HCT116 (cell line): ENCODE results near the gene SFXN2. TPM values are rescaled to one million over a fixed set of nuclear protein-coding genes. Genes with fewer than 3 reads are reported as not detected.

Experiments
- ATAC-seq: fragments of 200-7000 bp; cut with Tn5 transposase; 2 replicates; pipeline ENCODE4 v1.9.1; 2020; ENCODE audit warnings: mild to moderate bottlenecking, moderate library complexity
- BruUV-seq: library from RNA; stranded (reverse); fragments of 400-500 nt; replicated peaks from 2 replicates; lab custom pipeline; 2021; lab: Mats Ljungman, UMichigan
- CTCF ChIA-PET: fragments of 300-600 bp; sonication (Branson Sonifier 250); formaldehyde crosslinking; loops from one replicate; lab custom pipeline; 2021; ENCODE audit warnings: antibody characterized with exemption; lab: Charles Lee
- POLR2A ChIA-PET: fragments of 300-600, 350-600 bp; sonication (Branson Sonifier 250); formaldehyde crosslinking; loops from one replicate; lab custom pipeline; 2021; ENCODE audit warnings: antibody characterized with exemption; lab: Charles Lee
- RAD21 ChIA-PET, 2 experiments: fragments of 300-600 bp; sonication (Branson Sonifier 250); formaldehyde crosslinking; loops; one replicate each; lab custom pipeline; 2023; ENCODE audit warnings: low total read pairs in 2 of 2; ENCODE audit not compliant: uncharacterized antibody in 2 of 2, unreplicated experiment in 2 of 2, low non-redundant PET in 1 of 2; lab: Charles Lee
- DNase-seq: peaks from one replicate; pipeline ENCODE4 v3.0.0-alpha.2; 2010; ENCODE audit warnings: low read depth, low spot score
- H2AFZ ChIP-seq: fragments of 200-600 bp; shearing (Covaris generic), sonication (generic); 2 replicates; pipeline ENCODE4 v1.6.1; 2017; ENCODE audit warnings: low read depth, mixed run types, mixed read lengths, antibody characterized with exemption, low read length; ENCODE audit not compliant: poor library complexity, severe bottlenecking
- H3K27ac ChIP-seq: 2 replicates; pipeline ENCODE4 v1.5.1; 2012; ENCODE audit warnings: low read depth, low read length
- H3K27me3 ChIP-seq: fragments of 200-600 bp; sonication (generic); 2 replicates; pipeline ENCODE4 v1.6.1; 2016; ENCODE audit warnings: mixed run types, low read length, mixed read lengths; ENCODE audit not compliant: insufficient read depth
- H3K36me3 ChIP-seq, 2 experiments: fragments of 200-500 bp in 1 of 2; fragments of 200-600 bp in 1 of 2; sonication (Bioruptor generic) in 1 of 2; sonication (generic) in 1 of 2; 2 replicates each; pipeline versions ENCODE4 v1.5.1 to v1.6.1; 2014 to 2016; ENCODE audit warnings: low read length in 2 of 2, inconsistent platforms in 1 of 2, mixed read lengths in 1 of 2, mixed run types in 1 of 2; ENCODE audit not compliant: insufficient read depth in 2 of 2, control insufficient read depth in 1 of 2
- H3K4me1 ChIP-seq, 2 experiments: fragments of 200-600 bp in 1 of 2; sonication (generic) in 1 of 2; 2 replicates each; pipeline versions ENCODE4 v1.5.1 to v1.6.1; 2012 to 2017; ENCODE audit warnings: low read length in 2 of 2, inconsistent platforms in 1 of 2, mild to moderate bottlenecking in 1 of 2, mixed read lengths in 1 of 2, mixed run types in 1 of 2, moderate library complexity in 1 of 2; ENCODE audit not compliant: insufficient read depth in 2 of 2, control insufficient read depth in 1 of 2
- H3K4me2 ChIP-seq: fragments of 200-600 bp; sonication (generic); 2 replicates; pipeline ENCODE4 v1.6.1; 2017; ENCODE audit warnings: mixed run types, low read length, mixed read lengths
- H3K4me3 ChIP-seq, 2 experiments: fragments of 200-600 bp in 1 of 2; sonication (generic) in 1 of 2; replicated peaks in 1 of 2; 2 replicates each; pipeline ENCODE4 v1.5.1; 2011 to 2016; ENCODE audit warnings: low read length in 2 of 2, control low read depth in 1 of 2, low read depth in 1 of 2, mild to moderate bottlenecking in 1 of 2, mixed read lengths in 1 of 2, mixed run types in 1 of 2
- H3K79me2 ChIP-seq: fragments of 200-600 bp; sonication (generic); 2 replicates; pipeline ENCODE4 v1.6.1; 2017; ENCODE audit warnings: mild to moderate bottlenecking, mixed run types, low read length, moderate library complexity, mixed read lengths; ENCODE audit not compliant: insufficient read depth
- H3K9ac ChIP-seq: fragments of 200-600 bp; sonication (generic); 2 replicates; pipeline ENCODE4 v1.6.1; 2016; ENCODE audit warnings: low read length, mixed read lengths
- H3K9me2 ChIP-seq: fragments of 200-600 bp; sonication (generic), shearing (Covaris generic); 2 replicates; pipeline ENCODE4 v1.6.1; 2017; ENCODE audit warnings: mixed run types, mild to moderate bottlenecking, moderate library complexity; ENCODE audit not compliant: insufficient read depth
- H3K9me3 ChIP-seq, 2 experiments: fragments of 200-500 bp in 1 of 2; fragments of 200-600 bp in 1 of 2; sonication (Bioruptor generic) in 1 of 2; sonication (generic) in 1 of 2; 2 replicates each; pipeline ENCODE4 v1.6.1; 2014 to 2017; ENCODE audit warnings: low read length in 2 of 2, mixed read lengths in 2 of 2, inconsistent platforms in 1 of 2, low read depth in 1 of 2, mild to moderate bottlenecking in 1 of 2, mixed run types in 1 of 2, moderate library complexity in 1 of 2; ENCODE audit not compliant: control insufficient read depth in 1 of 2, insufficient read depth in 1 of 2
- H4K20me1 ChIP-seq: fragments of 200-600 bp; sonication (generic), shearing (Covaris generic); 2 replicates; pipeline ENCODE4 v1.6.1; 2017; ENCODE audit warnings: mixed run types, mild to moderate bottlenecking, moderate library complexity; ENCODE audit not compliant: insufficient read depth
- CBX3 ChIP-seq: IDR thresholded peaks from 2 replicates; pipeline ENCODE4 v1.6.1; 2012; ENCODE audit warnings: low read depth
- CEBPB ChIP-seq: IDR thresholded peaks from 2 replicates; pipeline ENCODE4 v1.6.1; 2012; ENCODE audit warnings: low read depth
- EZH2phosphoT487 ChIP-seq: fragments of 200-600 bp; IDR thresholded peaks from 2 replicates; pipeline ENCODE4 v1.6.1; 2018; ENCODE audit warnings: antibody characterized with exemption, borderline replicate concordance
- POLR2AphosphoS5 ChIP-seq: IDR thresholded peaks from 2 replicates; pipeline ENCODE4 v1.6.1; 2011; ENCODE audit warnings: mild to moderate bottlenecking, low read depth, low read length, moderate library complexity
- SRF ChIP-seq: IDR thresholded peaks from 2 replicates; pipeline ENCODE4 v1.6.1; 2012; ENCODE audit warnings: low read depth
- TCF7L2 ChIP-seq: IDR thresholded peaks from 2 replicates; pipeline ENCODE4 v1.7.0; 2011; ENCODE audit warnings: borderline replicate concordance, inconsistent platforms; ENCODE audit not compliant: insufficient read depth, insufficient read length; ENCODE audit errors: extremely low read depth
- ZNF274 ChIP-seq: fragments of 200-500 bp; sonication (Bioruptor generic); IDR thresholded peaks from 2 replicates; pipeline ENCODE4 v1.6.1; 2014; ENCODE audit warnings: mild to moderate bottlenecking, low read depth, low read length, inconsistent platforms
- intact Hi-C: fragments of 100-400 bp; cut with micrococcal nuclease; formaldehyde crosslinking; loops from 2 replicates; pipeline ENCODE4 v1.10.0; 2022
- total RNA-seq: library from RNA; stranded (reverse); gene quantifications from one replicate; pipeline ENCODE4 v1.2.1, GENCODE V29; 2021; ENCODE audit not compliant: unreplicated experiment
- TF ChIP-seq, protein P1 (sequence below): IDR thresholded peaks from 2 replicates; pipeline ENCODE4 v1.6.1; 2012
- TF ChIP-seq, protein P2 (sequence below), 3 experiments: fragments of 200-600 bp in 1 of 3; sonication (generic) in 1 of 3; IDR thresholded peaks in 2 of 3; conservative IDR thresholded peaks in 1 of 3; 2 replicates each; pipeline ENCODE4 v1.5.1; 2012 to 2017; ENCODE audit warnings: low read depth in 2 of 3, low read length in 2 of 3, antibody characterized with exemption in 1 of 3, borderline replicate concordance in 1 of 3, control low read depth in 1 of 3, mild to moderate bottlenecking in 1 of 3, mixed read lengths in 1 of 3, mixed run types in 1 of 3, moderate library complexity in 1 of 3; ENCODE audit not compliant: insufficient read depth in 1 of 3
- TF ChIP-seq, protein P3 (sequence below): IDR thresholded peaks from 2 replicates; pipeline ENCODE4 v1.6.1; 2012; ENCODE audit warnings: low read depth

Gene SFXN2
- total RNA-seq, 1 experiment from 2014 or later: 22.9 TPM

GRCh38 chr10:102764470-102765161 lies 50.2 kb downstream of the SFXN2 start:
- TF ChIP-seq, protein P1, sequence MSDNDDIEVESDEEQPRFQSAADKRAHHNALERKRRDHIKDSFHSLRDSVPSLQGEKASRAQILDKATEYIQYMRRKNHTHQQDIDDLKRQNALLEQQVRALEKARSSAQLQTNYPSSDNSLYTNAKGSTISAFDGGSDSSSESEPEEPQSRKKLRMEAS: no peak
- TF ChIP-seq CEBPB (no peak), CBX3 (no peak), TCF7L2 (no peak), SRF (no peak), ZNF274 (no peak), EZH2phosphoT487 (no peak), POLR2AphosphoS5 (no peak)
- TF ChIP-seq, protein P2, sequence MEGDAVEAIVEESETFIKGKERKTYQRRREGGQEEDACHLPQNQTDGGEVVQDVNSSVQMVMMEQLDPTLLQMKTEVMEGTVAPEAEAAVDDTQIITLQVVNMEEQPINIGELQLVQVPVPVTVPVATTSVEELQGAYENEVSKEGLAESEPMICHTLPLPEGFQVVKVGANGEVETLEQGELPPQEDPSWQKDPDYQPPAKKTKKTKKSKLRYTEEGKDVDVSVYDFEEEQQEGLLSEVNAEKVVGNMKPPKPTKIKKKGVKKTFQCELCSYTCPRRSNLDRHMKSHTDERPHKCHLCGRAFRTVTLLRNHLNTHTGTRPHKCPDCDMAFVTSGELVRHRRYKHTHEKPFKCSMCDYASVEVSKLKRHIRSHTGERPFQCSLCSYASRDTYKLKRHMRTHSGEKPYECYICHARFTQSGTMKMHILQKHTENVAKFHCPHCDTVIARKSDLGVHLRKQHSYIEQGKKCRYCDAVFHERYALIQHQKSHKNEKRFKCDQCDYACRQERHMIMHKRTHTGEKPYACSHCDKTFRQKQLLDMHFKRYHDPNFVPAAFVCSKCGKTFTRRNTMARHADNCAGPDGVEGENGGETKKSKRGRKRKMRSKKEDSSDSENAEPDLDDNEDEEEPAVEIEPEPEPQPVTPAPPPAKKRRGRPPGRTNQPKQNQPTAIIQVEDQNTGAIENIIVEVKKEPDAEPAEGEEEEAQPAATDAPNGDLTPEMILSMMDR (IDR thresholded peaks at IDR 0.05 in 2 of 3, conservative IDR thresholded peaks at IDR 0.05 in 1 of 3; ENCODE audit: borderline replicate concordance in 1 of 3, insufficient read depth in 1 of 3, low read depth in 2 of 3, low read length in 2 of 3): no peak
- TF ChIP-seq, protein P3, sequence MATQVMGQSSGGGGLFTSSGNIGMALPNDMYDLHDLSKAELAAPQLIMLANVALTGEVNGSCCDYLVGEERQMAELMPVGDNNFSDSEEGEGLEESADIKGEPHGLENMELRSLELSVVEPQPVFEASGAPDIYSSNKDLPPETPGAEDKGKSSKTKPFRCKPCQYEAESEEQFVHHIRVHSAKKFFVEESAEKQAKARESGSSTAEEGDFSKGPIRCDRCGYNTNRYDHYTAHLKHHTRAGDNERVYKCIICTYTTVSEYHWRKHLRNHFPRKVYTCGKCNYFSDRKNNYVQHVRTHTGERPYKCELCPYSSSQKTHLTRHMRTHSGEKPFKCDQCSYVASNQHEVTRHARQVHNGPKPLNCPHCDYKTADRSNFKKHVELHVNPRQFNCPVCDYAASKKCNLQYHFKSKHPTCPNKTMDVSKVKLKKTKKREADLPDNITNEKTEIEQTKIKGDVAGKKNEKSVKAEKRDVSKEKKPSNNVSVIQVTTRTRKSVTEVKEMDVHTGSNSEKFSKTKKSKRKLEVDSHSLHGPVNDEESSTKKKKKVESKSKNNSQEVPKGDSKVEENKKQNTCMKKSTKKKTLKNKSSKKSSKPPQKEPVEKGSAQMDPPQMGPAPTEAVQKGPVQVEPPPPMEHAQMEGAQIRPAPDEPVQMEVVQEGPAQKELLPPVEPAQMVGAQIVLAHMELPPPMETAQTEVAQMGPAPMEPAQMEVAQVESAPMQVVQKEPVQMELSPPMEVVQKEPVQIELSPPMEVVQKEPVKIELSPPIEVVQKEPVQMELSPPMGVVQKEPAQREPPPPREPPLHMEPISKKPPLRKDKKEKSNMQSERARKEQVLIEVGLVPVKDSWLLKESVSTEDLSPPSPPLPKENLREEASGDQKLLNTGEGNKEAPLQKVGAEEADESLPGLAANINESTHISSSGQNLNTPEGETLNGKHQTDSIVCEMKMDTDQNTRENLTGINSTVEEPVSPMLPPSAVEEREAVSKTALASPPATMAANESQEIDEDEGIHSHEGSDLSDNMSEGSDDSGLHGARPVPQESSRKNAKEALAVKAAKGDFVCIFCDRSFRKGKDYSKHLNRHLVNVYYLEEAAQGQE: no peak
- H3K4me2 ChIP-seq: no peak overlapping the region
- no peak for DNase-seq
- intact Hi-C loops: no loop called here
- H3K79me2 ChIP-seq: no peaks in the 10 kb centered on the region
- H4K20me1 ChIP-seq: no peaks in the 10 kb centered on the region
- H3K4me1 ChIP-seq: peaks cover 0 to 7% of the 10 kb centered on the region in 2 experiments; a peak in 1 of 4 replicates
- ChIA-PET POLR2A (no interaction called here), CTCF (no interaction called here), RAD21 (no interaction called here)
- no peaks in the 10 kb centered on the region for H3K9me2 ChIP-seq
- no peak overlapping the region for H3K4me3 ChIP-seq
- H3K9ac ChIP-seq: no peak overlapping the region
- BruUV-seq: no TSS peak
- no peaks in the 10 kb centered on the region for H3K36me3 ChIP-seq
- H2AFZ ChIP-seq: no peak overlapping the region
- no peak for ATAC-seq
- H3K9me3 ChIP-seq: no peaks in the 10 kb centered on the region
- no peak overlapping the region for H3K27ac ChIP-seq
- no peaks in the 10 kb centered on the region for H3K27me3 ChIP-seq
